Measurements from ENCODE around the gene LAMC3.

LAMC3 gene

DNA sequence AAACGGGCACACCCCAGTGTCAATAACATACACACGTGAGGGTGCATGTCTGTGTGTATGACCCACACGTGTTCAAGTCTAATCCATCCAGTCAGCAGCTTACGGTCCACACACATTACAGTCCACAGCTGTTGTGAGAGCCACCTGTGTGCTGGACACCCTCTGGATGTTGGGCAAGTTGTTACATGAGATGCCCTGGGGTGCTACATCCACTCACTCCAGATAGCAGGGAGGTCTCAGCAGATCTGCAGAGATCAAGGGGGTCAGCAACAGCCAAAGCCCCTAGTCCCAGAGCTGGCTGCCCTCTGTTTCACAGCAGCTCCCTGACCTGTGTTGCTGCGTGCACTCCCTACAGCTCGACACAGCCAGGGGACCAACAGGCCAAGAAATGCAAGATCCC, 83.1 kb downstream of the LAMC3 start:
- no peak for TF ChIP-seq CTCF (conservative IDR thresholded peaks at IDR 0.05)
- H3K27ac ChIP-seq, result no peak overlapping the region; the same call in 1 of the 2 replicates

GRCh38 chr9:131092548-131093440, 83.8 kb downstream of the LAMC3 start:
- TF ChIP-seq CTCF (conservative IDR thresholded peaks at IDR 0.05), result no peak

DNA sequence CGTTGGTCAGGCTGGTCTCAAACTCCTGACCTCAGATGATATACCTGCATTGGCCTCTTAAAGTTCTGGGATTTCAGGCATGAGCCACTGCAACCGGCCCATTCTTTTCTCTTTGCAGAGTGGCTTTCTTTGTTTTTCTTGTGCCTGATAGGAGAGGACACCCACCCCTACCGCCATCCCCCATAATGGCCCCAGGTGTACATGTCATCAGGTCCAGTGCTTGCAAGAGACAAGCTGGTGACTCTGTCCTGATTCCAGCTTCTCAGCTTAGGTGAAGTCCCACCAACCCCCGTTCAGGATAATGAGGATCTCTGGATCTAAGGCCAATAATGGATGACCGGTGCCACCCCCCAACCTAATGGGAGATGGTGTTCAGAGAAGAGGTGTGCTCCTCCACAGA, 85.0 kb downstream of the LAMC3 start:
- TF ChIP-seq CTCF (conservative IDR thresholded peaks at IDR 0.05), result no peak
- no peak overlapping the region for H3K27ac ChIP-seq

More at GRCh38 chr9:131092548-131093440, 83.8 kb downstream of the LAMC3 start:
- H3K27ac ChIP-seq, result no peak overlapping the region; the same call in 1 of the 2 replicates

- no peak for TF ChIP-seq CTCF (conservative IDR thresholded peaks at IDR 0.05)
- H3K27ac ChIP-seq, result no peak overlapping the region
Observed at GRCh38 chr9:131094622-131095021, 85.6 kb downstream of the LAMC3 start.

GRCh38 chr9:131095666-131096268, 86.8 kb downstream of the LAMC3 start:
- H3K27ac ChIP-seq, result peak overlapping the region; percentile 84
- no peak; the same call in 1 of the 2 replicates for TF ChIP-seq CTCF (conservative IDR thresholded peaks at IDR 0.05)

- peak; percentile 17; the same call in 1 of the 2 replicates for TF ChIP-seq CTCF (conservative IDR thresholded peaks at IDR 0.05)
- peak within 1 kb of the TSS; percentile 84 for H3K27ac ChIP-seq
Observed at GRCh38 chr9:131096269-131097125, 87.5 kb downstream of the LAMC3 start, which contains the start of gene AIF1L. Gene AIF1L (plus strand): TSS chr9:131096531. CDS start chr9:131096630, 99 bp downstream.
